Fibroblast of peridontal ligament (primary cell): ENCODE measurements around the gene BCR.

Source experiments
- DNase-seq: peaks from one replicate; pipeline ENCODE4 v3.0.0-alpha.2; 2010; ENCODE audit errors: extremely low read depth

BCR gene

GRCh38 chr22:23217171-23218052, 37.1 kb downstream of the BCR start:
- DNase-seq, result no peak

GRCh38 chr22:23218053-23218866, 38.0 kb downstream of the BCR start:
- DNase-seq, result no peak

- peak; percentile 10 for DNase-seq
These were observed 38.5 kb downstream of the BCR start for GRCh38 chr22:23218867-23219251.

DNA sequence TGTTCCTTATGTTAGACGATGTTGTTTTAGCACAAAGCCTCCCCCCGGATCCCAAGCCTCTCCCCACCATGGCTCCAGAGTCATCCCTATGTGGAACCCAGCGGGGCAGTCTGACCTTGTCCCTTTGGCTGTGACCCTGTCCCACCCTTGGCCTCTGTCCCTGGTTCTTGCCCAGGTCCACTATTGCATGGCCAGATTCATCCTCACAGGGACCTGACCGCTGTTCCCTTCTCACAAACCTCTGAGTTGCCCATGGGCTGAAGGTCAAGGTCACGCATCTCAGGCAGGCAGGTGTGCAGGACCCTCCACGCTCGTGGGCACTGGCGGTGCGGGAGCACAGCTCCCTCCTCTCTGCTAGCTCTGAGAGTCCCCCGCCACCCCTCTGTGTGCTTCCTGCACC, 39.0 kb downstream of the BCR start:
- no peak for DNase-seq

DNA sequence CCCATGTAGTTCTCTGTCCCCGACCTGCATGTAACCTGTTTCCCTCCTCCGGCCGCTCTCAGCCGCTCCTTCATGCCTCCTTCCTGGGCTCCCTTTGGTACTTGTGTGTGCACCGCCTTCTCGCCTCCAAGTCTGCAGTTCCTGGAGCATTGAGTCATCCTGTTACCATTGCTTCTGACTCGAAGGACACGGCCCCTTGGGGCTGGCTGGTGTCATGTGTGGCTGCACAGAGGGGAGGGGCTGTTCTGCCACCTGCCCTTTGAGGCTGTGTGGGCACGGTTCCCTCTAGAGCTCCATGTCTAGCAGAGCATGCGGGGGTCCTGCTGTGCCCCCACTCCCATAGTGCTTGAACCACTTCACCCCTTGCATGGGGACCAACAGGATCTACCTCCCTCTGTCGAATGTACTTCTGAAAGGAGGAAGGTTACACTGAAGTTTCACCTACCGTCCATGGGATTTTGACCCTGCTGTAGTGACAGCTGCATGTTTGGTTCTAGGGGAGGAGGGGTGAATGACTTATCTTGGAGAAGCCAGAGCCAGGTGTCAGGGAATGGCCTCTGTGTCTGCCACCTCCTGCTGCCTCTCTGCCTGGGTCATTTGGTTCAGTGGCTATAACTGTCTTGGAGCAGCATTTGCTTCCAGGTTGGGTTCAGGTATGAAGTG, 39.6 kb downstream of the BCR start:
- no peak for DNase-seq

DNA sequence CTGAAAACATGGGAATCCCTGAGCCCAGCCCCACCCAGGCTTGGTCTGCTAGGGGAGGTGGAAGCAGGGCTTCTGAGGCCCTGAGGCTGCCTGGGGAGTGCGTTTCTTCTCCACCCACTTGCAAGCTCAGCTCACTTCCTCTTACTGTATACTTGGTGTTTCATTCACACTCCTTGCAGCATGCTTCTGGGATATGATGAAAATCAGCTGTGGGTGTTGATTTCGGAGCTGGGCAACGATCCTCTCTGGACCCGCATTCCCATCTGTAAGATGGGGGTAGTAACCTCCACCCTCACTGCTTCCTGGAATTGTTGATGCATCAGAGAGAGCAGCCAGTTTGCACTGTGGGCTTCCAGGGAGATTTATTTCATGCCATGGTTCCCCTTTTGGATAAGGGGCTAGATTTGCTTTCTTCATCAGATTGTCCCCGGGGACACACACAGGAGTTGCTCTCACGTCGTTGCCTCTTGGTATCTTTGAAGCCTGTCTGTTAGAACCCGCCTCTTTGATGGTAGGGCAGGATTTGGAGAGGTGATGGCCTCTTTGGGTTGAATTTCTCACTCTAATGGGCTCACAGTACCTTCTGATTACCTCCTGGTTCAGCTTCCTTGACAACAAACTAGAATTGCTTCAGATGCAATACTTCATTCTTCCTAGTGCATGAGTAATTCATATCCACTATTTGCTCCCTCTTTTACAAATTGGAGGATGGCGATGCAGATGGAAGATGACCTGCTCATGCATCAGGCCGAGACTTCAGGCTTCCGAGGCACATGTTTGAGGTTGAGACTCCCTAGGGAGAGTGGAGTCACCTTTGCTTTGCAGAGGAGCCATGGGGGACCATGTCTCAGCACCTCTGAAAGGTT, 40.4 kb downstream of the BCR start:
- peak; percentile 62 for DNase-seq

DNA sequence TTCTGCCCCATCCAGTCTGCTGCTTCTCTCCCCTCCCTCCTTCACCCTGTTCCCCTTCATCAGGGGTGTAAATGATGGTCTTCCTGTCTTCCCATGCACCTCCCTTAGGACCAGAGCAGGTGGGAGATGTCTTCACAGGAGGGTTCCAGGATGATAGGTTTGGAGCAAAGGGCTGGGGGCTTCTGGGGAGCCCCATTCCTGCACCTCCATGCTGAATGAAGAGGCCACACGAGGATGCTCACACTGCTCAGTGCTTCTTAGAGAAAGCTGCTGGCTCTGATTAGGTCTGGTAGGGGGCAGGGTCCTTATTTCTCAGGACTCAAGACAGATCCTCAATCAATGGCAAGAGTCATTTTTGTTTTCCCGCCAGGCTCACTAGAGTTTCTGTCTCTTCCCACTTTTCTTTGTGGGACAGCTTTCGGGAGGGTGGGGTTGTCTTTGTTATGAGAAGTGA, 41.1 kb downstream of the BCR start:
- DNase-seq, result no peak

GRCh38 chr22:23222033-23222792, 41.9 kb downstream of the BCR start:
- no peak for DNase-seq

- no peak for DNase-seq
These were observed 42.7 kb downstream of the BCR start for GRCh38 chr22:23222793-23223568.

- no peak for DNase-seq
These were observed 43.4 kb downstream of the BCR start for GRCh38 chr22:23223569-23224317.

- no peak for DNase-seq
These were observed 44.5 kb downstream of the BCR start for GRCh38 chr22:23224846-23225245.

- no peak for DNase-seq
These were observed 45.0 kb downstream of the BCR start for GRCh38 chr22:23225337-23225723.

DNA sequence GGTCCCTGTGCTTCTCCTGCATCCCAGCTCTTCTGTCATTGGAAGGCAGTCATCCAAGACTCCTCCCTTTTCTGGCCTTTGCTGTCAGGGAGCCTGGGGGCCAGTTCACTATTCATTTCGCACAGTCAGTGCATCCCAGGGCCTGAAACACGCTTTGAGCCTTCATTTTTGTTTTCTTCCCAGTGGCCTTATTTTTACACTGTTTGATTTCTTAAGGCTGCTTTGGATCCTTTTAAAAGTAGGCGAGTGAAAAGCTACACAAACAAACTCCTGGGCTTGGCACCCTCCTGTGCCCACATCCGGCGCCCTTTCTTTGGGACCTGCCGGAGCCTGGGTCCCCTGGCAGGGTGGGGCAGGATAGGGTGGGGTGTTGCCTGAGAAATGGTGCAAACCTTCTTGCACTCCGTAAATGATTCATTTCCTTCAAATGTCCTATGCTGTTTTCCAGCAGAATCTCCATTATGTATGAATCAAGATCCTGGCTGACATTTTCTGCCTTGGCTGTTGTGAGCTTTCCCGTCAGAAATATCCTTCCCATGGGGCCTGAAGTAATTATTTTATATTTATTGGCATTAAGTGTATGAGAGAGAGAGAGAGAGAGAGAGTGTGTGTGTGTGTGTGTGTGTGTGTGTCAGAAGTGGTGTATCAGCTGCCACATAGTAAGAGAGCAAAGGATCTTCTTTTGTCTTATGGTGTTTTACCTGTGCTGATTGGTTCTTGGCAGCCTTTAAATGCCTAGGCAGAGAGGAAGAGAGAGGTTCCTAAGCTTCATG, 45.6 kb downstream of the BCR start:
- DNase-seq, result peak; percentile 48

GRCh38 chr22:23226497-23226850, 46.2 kb downstream of the BCR start:
- peak; percentile 21 for DNase-seq

DNA sequence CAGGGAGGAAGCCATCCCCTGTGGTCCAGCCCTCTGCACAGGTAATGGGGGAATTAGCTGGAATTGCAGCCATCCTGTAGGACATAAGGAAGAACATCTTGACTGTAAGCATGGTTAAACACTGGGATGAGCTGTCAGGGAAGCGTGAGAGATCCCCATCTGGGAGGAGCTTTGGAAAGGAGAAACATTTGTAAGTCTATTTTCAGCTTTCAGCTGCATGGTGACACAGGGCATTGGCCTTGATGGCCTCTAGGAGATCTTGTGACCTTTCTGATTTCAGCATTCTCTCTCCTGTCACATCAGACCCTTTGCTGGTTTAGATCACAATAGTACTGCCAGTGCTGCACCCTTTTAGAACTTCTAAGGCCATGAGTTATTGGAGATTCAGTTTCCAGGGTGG, 47.1 kb downstream of the BCR start:
- no peak for DNase-seq

GRCh38 chr22:23228503-23228902, 48.2 kb downstream of the BCR start:
- no peak for DNase-seq

DNA sequence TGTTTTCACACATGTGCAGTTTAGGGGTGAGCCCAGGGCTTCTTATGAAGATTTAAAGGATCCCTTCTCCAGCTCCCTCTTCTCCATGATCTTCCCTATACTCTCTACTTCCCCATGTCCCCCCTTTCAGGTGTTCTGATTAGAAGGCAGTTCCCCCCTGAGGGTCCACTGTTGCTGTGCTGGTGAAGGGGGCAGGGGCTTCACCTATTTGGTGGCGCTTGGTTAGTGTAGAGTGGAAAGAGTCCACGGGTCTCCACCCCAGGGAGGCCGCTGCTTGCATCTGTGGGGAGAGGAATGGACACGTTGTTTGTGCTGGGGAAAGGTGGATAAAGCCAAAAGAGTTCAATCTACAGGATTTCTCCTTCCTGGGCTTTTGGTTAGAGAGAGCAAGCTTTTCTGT, 49.3 kb downstream of the BCR start:
- no peak for DNase-seq

GRCh38 chr22:23230348-23231068, 50.2 kb downstream of the BCR start:
- no peak for DNase-seq
